ENCODE measurements around the gene KATNAL1. TPM values are rescaled to one million over a fixed set of nuclear protein-coding genes. Genes with fewer than 3 reads are reported as not detected.

KATNAL1 gene
- polyA plus RNA-seq, 1 of the 3 experiments (the other 2 are of a cell fraction): 5.1 TPM

GRCh38 chr13:30224732-30225131, 82.6 kb downstream of the KATNAL1 start:
- TF ChIP-seq IRF3 (IDR thresholded peaks at IDR 0.05; ENCODE audit: low read depth, low read length): no peak
- no peak for TF ChIP-seq TAF1 (IDR thresholded peaks at IDR 0.05; ENCODE audit: borderline replicate concordance, low read depth, low read length)
- no peak for TF ChIP-seq CTCF (IDR thresholded peaks at IDR 0.05)
- no peak for TF ChIP-seq EZH2phosphoT487 (IDR thresholded peaks at IDR 0.05; ENCODE audit: borderline replicate concordance, low read depth)
- TF ChIP-seq NRF1 (IDR thresholded peaks at IDR 0.05; ENCODE audit: low read depth, low read length): no peak
- TF ChIP-seq USF2 (IDR thresholded peaks at IDR 0.05; ENCODE audit: borderline replicate concordance, low read depth, low read length): no peak
- TF ChIP-seq RCOR1 (IDR thresholded peaks at IDR 0.05; ENCODE audit: low read length): no peak
- TF ChIP-seq TCF12 (IDR thresholded peaks at IDR 0.05): no peak
- TF ChIP-seq SIN3A (IDR thresholded peaks at IDR 0.05; ENCODE audit: borderline replicate concordance, low read depth, low read length): no peak
- no peak for TF ChIP-seq ZBTB33 (IDR thresholded peaks at IDR 0.05; ENCODE audit: borderline replicate concordance, low read depth)
- TF ChIP-seq RAD21 (IDR thresholded peaks at IDR 0.05; ENCODE audit: low read length): no peak
- no peak for TF ChIP-seq NFIC (IDR thresholded peaks at IDR 0.05; ENCODE audit: borderline replicate concordance)
- TF ChIP-seq RXRA (IDR thresholded peaks at IDR 0.05; ENCODE audit: borderline replicate concordance, low read depth): no peak
- no peak for TF ChIP-seq MEF2A (IDR thresholded peaks at IDR 0.05; ENCODE audit: borderline replicate concordance, low read depth)
- ChIA-PET CTCF (interaction anchor here (1.4 kb wide), 1 partner anchor 16 kb away, joined by 3 read pairs; no protein-coding TSS in a partner anchor), POLR2A (no interaction called here)
- Histone ChIP-seq H3K9ac (no peak overlapping the region), H2AFZ (ENCODE audit: low read depth) (no peak overlapping the region), H3K9me3 (peaks cover 20% of the 10 kb centered on the region), H3K4me3 (ENCODE audit: low read depth in 2 of 2, low read length in 1 of 2) (no peak overlapping the region), H4K20me1 (ENCODE audit: insufficient read depth) (no peaks in the 10 kb centered on the region), H3K27ac (ENCODE audit: low read depth in 2 of 2, low read length in 1 of 2) (no peak overlapping the region), H3K79me2 (ENCODE audit: insufficient read depth) (peaks cover 23% of the 10 kb centered on the region), H3K9me2 (no peaks in the 10 kb centered on the region), H3K36me3 (replicated peaks in 1 of 2; ENCODE audit: control insufficient read depth in 1 of 2, insufficient read depth in 2 of 2, low read length in 1 of 2) (peaks cover 39 to 78% of the 10 kb centered on the region in 2 experiments), H3F3A (replicated peaks; ENCODE audit: insufficient read depth) (peaks cover 10% of the 10 kb centered on the region), H3K4me2 (no peak overlapping the region), H3K27me3 (ENCODE audit: insufficient read depth) (no peaks in the 10 kb centered on the region), H3K4me1 (ENCODE audit: control insufficient read depth in 1 of 2, insufficient read depth in 2 of 2, low read depth in 1 of 2, low read length in 1 of 2) (no peaks in the 10 kb centered on the region)
- no peak for DNase-seq
